SK-N-SH (cell line): ENCODE data around the gene CARD6. TPM values are rescaled to one million over a fixed set of nuclear protein-coding genes. Genes with fewer than 3 reads are reported as not detected.
A peak's percentile ranks its signal among the peaks of the same experiment; 100 is the strongest.
"Not testable (repeated sequence)": the region's sequence is repeated elsewhere in the genome, so short reads cannot be mapped to it uniquely, and the experiment has no call there.

Experiments used
- CTCF ChIA-PET: fragments of 300-600, 350-600 bp; formaldehyde crosslinking; extraction: SDS; loops from one replicate; lab custom pipeline; 2021; lab: Yijun Ruan, JAX
- POLR2A ChIA-PET: fragments of 350-600 bp; sonication (Branson Sonifier 250); formaldehyde crosslinking; extraction: SDS; loops from one replicate; lab custom pipeline; 2020; ENCODE audit warnings: antibody characterized with exemption, inconsistent platforms; lab: Yijun Ruan, JAX
- DNase-seq: peaks from one replicate; pipeline ENCODE4 v3.0.0; 2012
- H2AFZ ChIP-seq: fragments of 200-600 bp; sonication (generic); 2 replicates; pipeline ENCODE4 v1.8.1; 2016; ENCODE audit warnings: antibody characterized with exemption, mild to moderate bottlenecking, low read depth
- H3F3A ChIP-seq: fragments of 200-600 bp; sonication (generic); replicated peaks from 2 replicates; pipeline ENCODE3; 2016; ENCODE audit warnings: antibody characterized with exemption, mild to moderate bottlenecking; ENCODE audit not compliant: insufficient read depth
- H3K27ac ChIP-seq, 2 experiments: fragments of 200-500 bp in 1 of 2; fragments of 200-600 bp in 1 of 2; sonication (Bioruptor generic) in 1 of 2; sonication (generic), shearing (Covaris generic) in 1 of 2; 2 replicates each; pipeline versions ENCODE4 v1.5.1 to v1.6.1; 2014 to 2016; ENCODE audit warnings: low read depth in 2 of 2, inconsistent platforms in 1 of 2, low read length in 1 of 2, mild to moderate bottlenecking in 1 of 2, mixed read lengths in 1 of 2
- H3K27me3 ChIP-seq: fragments of 200-600 bp; sonication (generic), shearing (Covaris generic); 2 replicates; pipeline ENCODE4 v1.6.1; 2016; ENCODE audit warnings: mixed run types; ENCODE audit not compliant: insufficient read depth
- H3K36me3 ChIP-seq, 2 experiments: fragments of 200-500 bp in 1 of 2; fragments of 200-600 bp in 1 of 2; sonication (Bioruptor generic) in 1 of 2; sonication (generic) in 1 of 2; replicated peaks in 1 of 2; 2 replicates each; pipeline versions ENCODE3 to v1.5.1; 2014 to 2016; ENCODE audit warnings: low read length in 1 of 2, mild to moderate bottlenecking in 1 of 2; ENCODE audit not compliant: insufficient read depth in 2 of 2, control insufficient read depth in 1 of 2
- H3K4me1 ChIP-seq, 2 experiments: fragments of 200-500 bp in 1 of 2; fragments of 200-600 bp in 1 of 2; sonication (Bioruptor generic) in 1 of 2; sonication (generic), shearing (Covaris generic) in 1 of 2; 2 replicates each; pipeline versions ENCODE4 v1.5.1 to v1.6.1; 2014 to 2016; ENCODE audit warnings: low read depth in 1 of 2, low read length in 1 of 2, mixed run types in 1 of 2; ENCODE audit not compliant: insufficient read depth in 2 of 2, control insufficient read depth in 1 of 2
- H3K4me2 ChIP-seq: fragments of 200-600 bp; sonication (generic), shearing (Covaris generic); 2 replicates; pipeline ENCODE4 v1.6.1; 2017; ENCODE audit warnings: mixed run types
- H3K4me3 ChIP-seq, 2 experiments: fragments of 200-500 bp in 1 of 2; fragments of 200-600 bp in 1 of 2; sonication (Bioruptor generic) in 1 of 2; sonication (generic), shearing (Covaris generic) in 1 of 2; 2 replicates each; pipeline versions ENCODE4 v1.5.1 to v1.8.1; 2014 to 2016; ENCODE audit warnings: low read depth in 2 of 2, inconsistent platforms in 1 of 2, low read length in 1 of 2, mild to moderate bottlenecking in 1 of 2, mixed read lengths in 1 of 2, moderate library complexity in 1 of 2
- H3K79me2 ChIP-seq: fragments of 200-600 bp; sonication (generic); 2 replicates; pipeline ENCODE4 v1.8.1; 2017; ENCODE audit warnings: mild to moderate bottlenecking; ENCODE audit not compliant: insufficient read depth
- H3K9ac ChIP-seq: fragments of 200-600 bp; sonication (generic); 2 replicates; pipeline ENCODE4 v1.6.1; 2017; ENCODE audit warnings: mixed run types
- H3K9me2 ChIP-seq: fragments of 200-600 bp; sonication (generic); 2 replicates; pipeline ENCODE4 v1.6.1; 2017; ENCODE audit warnings: mixed run types
- H3K9me3 ChIP-seq: fragments of 200-600 bp; sonication (generic); 2 replicates; pipeline ENCODE4 v1.6.1; 2017; ENCODE audit warnings: mixed run types, mild to moderate bottlenecking, moderate library complexity
- H4K20me1 ChIP-seq: fragments of 200-600 bp; sonication (generic); 2 replicates; pipeline ENCODE4 v1.6.1; 2017; ENCODE audit warnings: mild to moderate bottlenecking, mixed run types; ENCODE audit not compliant: insufficient read depth
- CHD2 ChIP-seq: fragments of 150-350 bp; IDR thresholded peaks from 2 replicates; pipeline ENCODE4 v1.6.1; 2018; ENCODE audit warnings: low read length; ENCODE audit not compliant: partially characterized antibody
- CTCF ChIP-seq: fragments of 200-600 bp; sonication (generic); IDR thresholded peaks from 2 replicates; pipeline ENCODE4 v1.6.1; 2017; ENCODE audit warnings: antibody characterized with exemption, mild to moderate bottlenecking, moderate library complexity
- EP300 ChIP-seq, 2 experiments: IDR thresholded peaks; 2 replicates each; pipeline versions ENCODE4 v1.4.0 to v1.6.1; 2012; ENCODE audit warnings: borderline replicate concordance in 1 of 2, low read depth in 1 of 2, low read length in 1 of 2
- GATA2 ChIP-seq: sonication (generic); formaldehyde crosslinking; IDR thresholded peaks from 2 replicates; pipeline ENCODE4 v1.5.0; 2020; ENCODE audit warnings: mild to moderate bottlenecking, missing genetic modification reagents
- RAD21 ChIP-seq: IDR thresholded peaks from 2 replicates; pipeline ENCODE4 v1.6.1; 2012; ENCODE audit warnings: mild to moderate bottlenecking, low read length
- RCOR1 ChIP-seq: fragments of 150-350 bp; IDR thresholded peaks from 2 replicates; pipeline ENCODE4 v1.6.1; 2017; ENCODE audit warnings: antibody characterized with exemption, low read length
- REST ChIP-seq: IDR thresholded peaks from 2 replicates; pipeline ENCODE4 v1.6.1; 2012; ENCODE audit warnings: mild to moderate bottlenecking, low read depth, low read length, moderate library complexity
- SMC3 ChIP-seq: IDR thresholded peaks from 2 replicates; pipeline ENCODE4 v1.6.1; 2012; ENCODE audit warnings: low read depth, low read length, improper control_type of control experiment
- USF2 ChIP-seq: fragments of 150-350 bp; IDR thresholded peaks from 2 replicates; pipeline ENCODE4 v1.6.1; 2017; ENCODE audit warnings: antibody characterized with exemption, low read length, low read depth, borderline replicate concordance
- WGBS: methylation state at CpG from one replicate; pipeline ENCODE4 v1.1.6; 2017; ENCODE audit warnings: low lambda C conversion rate; 5-methylcytosine and 5-hydroxymethylcytosine counted together
- polyA plus RNA-seq, 3 experiments: library from polyadenylated mRNA; depleted of rRNA; stranded (reverse); fragments of >200 nt; gene quantifications; 2 replicates each; pipeline ENCODE4 v1.2.3, GENCODE V29; 2012

CARD6 gene
- polyA plus RNA-seq, 1 of the 3 experiments (the other 2 are of a cell fraction) = 0.03 TPM

GRCh38 chr5:40895440-40896425, 54.6 kb downstream of the CARD6 start:
- H2AFZ ChIP-seq, H3K9ac ChIP-seq: not testable (repeated sequence)

GRCh38 chr5:40904205-40904993, 63.2 kb downstream of the CARD6 start:
- Histone ChIP-seq H3K9me2 (no peaks in the 10 kb centered on the region), H3K4me1 (peaks cover 0 to 13% of the 10 kb centered on the region in 2 experiments; a peak in 2 of 4 replicates), H3K9me3 (no peaks in the 10 kb centered on the region), H4K20me1 (no peaks in the 10 kb centered on the region), H3K4me3 (peak overlapping the region in 1 of 2 experiments; percentile 43; a peak in 1 of 4 replicates), H2AFZ (no peak overlapping the region; the same call in 1 of the 2 replicates), H3F3A (no peaks in the 10 kb centered on the region), H3K9ac (no peak overlapping the region), H3K36me3 (no peaks in the 10 kb centered on the region), H3K27me3 (no peaks in the 10 kb centered on the region), H3K79me2 (no peaks in the 10 kb centered on the region), H3K4me2 (no peak overlapping the region), H3K27ac (peak overlapping the region in 1 of 2 experiments; percentile 86; a peak in 2 of 4 replicates)
- POLR2A ChIA-PET = interaction anchor here (0.7 to 1.4 kb wide), 3 partner anchors 603 to 889 kb away, joined by 3 to 4 read pairs (median 3); no protein-coding TSS in a partner anchor
- TF ChIP-seq SMC3 = peak; percentile 85
- TF ChIP-seq EP300 (IDR thresholded peaks at IDR 0.05; ENCODE audit: borderline replicate concordance in 1 of 2, low read depth in 1 of 2, low read length in 1 of 2) = peak in 1 of 2 experiments; percentile 37; a peak in 1 of 4 replicates
- no peak for TF ChIP-seq REST
- peak; percentile 29; the same call in 1 of the 2 replicates for TF ChIP-seq RCOR1
- peak; percentile 87 for TF ChIP-seq CTCF
- TF ChIP-seq RAD21 = peak; percentile 98
- peak; percentile 76 for TF ChIP-seq GATA2 (CRISPR knock-in tag)
- no peak for TF ChIP-seq USF2
- TF ChIP-seq CHD2 = peak; percentile 32
- CTCF ChIA-PET = interaction anchor here (0.6 to 4.3 kb wide), 89 partner anchors 9 to 1153 kb away, joined by 3 to 44 read pairs (median 4); partner anchors contain the start of gene PLCXD3
- peak; percentile 67 for DNase-seq
- WGBS = 17% methylated on average over 7 of the region's 7 CpGs

More at GRCh38 chr5:40895440-40896425, 54.6 kb downstream of the CARD6 start:
- H3K4me3 ChIP-seq, H3K27me3 ChIP-seq, H3K4me1 ChIP-seq, H3F3A ChIP-seq, H3K9me2 ChIP-seq, H3K79me2 ChIP-seq, H3K36me3 ChIP-seq, H3K27ac ChIP-seq, DNase-seq, H4K20me1 ChIP-seq, POLR2A ChIA-PET, H3K9me3 ChIP-seq, H3K4me2 ChIP-seq: not testable (repeated sequence)
- CTCF ChIA-PET = interaction anchor here (1.4 kb wide), 1 partner anchor 9 kb away, joined by 3 read pairs; no protein-coding TSS in a partner anchor
- 46% methylated on average over 8 of the region's 10 CpGs for WGBS
